K562 (cell line): ENCODE results near the gene NUDT1. TPM values are rescaled to one million over a fixed set of nuclear protein-coding genes. Genes with fewer than 3 reads are reported as not detected.

ENCODE experiments used
- ATAC-seq: fragments of 200-7000 bp; cut with Tn5 transposase; 3 replicates; pipeline ENCODE4 v1.9.1; 2020; ENCODE audit warnings: moderate library complexity
- BruUV-seq: library from RNA; stranded (reverse); fragments of 400-500 nt; replicated peaks from 2 replicates; lab custom pipeline; 2021; lab: Mats Ljungman, UMichigan
- CTCF ChIA-PET: fragments of 300-600 bp; formaldehyde crosslinking; extraction: SDS; loops from one replicate; lab custom pipeline; 2021; ENCODE audit warnings: low intra/inter-chr PET ratio; lab: Yijun Ruan, JAX
- POLR2A ChIA-PET: fragments of 300-600, 350-650 bp; sonication (Branson Sonifier 250); formaldehyde crosslinking; extraction: SDS; loops from one replicate; lab custom pipeline; 2021; ENCODE audit warnings: antibody characterized with exemption, inconsistent platforms; lab: Yijun Ruan, JAX
- DNase-seq, 4 experiments: peaks; one replicate each; pipeline versions ENCODE4 v3.0.0 to v3.0.0-alpha.2; 2011 to 2018; ENCODE audit warnings: low spot score in 3 of 4, mixed read lengths in 3 of 4; ENCODE audit errors: extremely low read depth in 1 of 4
- FAIRE-seq: peaks from 2 replicates; lab custom pipeline; 2011; peaks lifted over from hg19 to GRCh38; lab: Jason Lieb, UNC
- H2AFZ ChIP-seq: 2 replicates; pipeline ENCODE4 v1.6.0; 2011; ENCODE audit warnings: low read depth, low read length, control low read depth, inconsistent platforms
- H3K27ac ChIP-seq: fragments of 200-600 bp; 3 replicates; pipeline ENCODE4 v1.8.0; 2011; ENCODE audit warnings: low read depth, mild to moderate bottlenecking, control low read depth, inconsistent platforms, low read length, moderate library complexity, mixed read lengths; ENCODE audit errors: extremely low read depth
- H3K27me3 ChIP-seq, 2 experiments: fragments of 300-600 bp in 1 of 2; 2 replicates in 1 of 2; 3 replicates in 1 of 2; pipeline versions ENCODE4 v1.6.0 to v1.8.0; 2011; ENCODE audit warnings: inconsistent platforms in 2 of 2, low read length in 2 of 2, mild to moderate bottlenecking in 1 of 2, mixed read lengths in 1 of 2, moderate library complexity in 1 of 2; ENCODE audit not compliant: control insufficient read depth in 2 of 2, insufficient read depth in 2 of 2
- H3K36me3 ChIP-seq: fragments of 300-600 bp; 3 replicates; pipeline ENCODE4 v1.8.0; 2011; ENCODE audit warnings: mild to moderate bottlenecking, low read length, inconsistent platforms; ENCODE audit not compliant: control insufficient read depth, insufficient read depth
- H3K4me1 ChIP-seq, 2 experiments: fragments of 200-600 bp in 1 of 2; replicated peaks in 1 of 2; 2 replicates in 1 of 2; 3 replicates in 1 of 2; pipeline versions ENCODE4 v1.5.1 to v1.8.0; 2011; ENCODE audit warnings: inconsistent platforms in 2 of 2, low read length in 2 of 2, mild to moderate bottlenecking in 1 of 2, mixed read lengths in 1 of 2, moderate library complexity in 1 of 2; ENCODE audit not compliant: control insufficient read depth in 2 of 2, insufficient read depth in 2 of 2
- H3K4me2 ChIP-seq: 2 replicates; pipeline ENCODE4 v1.6.1; 2011; ENCODE audit warnings: low read length, control low read depth, inconsistent platforms, mixed read lengths; ENCODE audit not compliant: insufficient read depth
- H3K4me3 ChIP-seq: fragments of 200-600 bp; sonication (generic), shearing (Covaris generic); 2 replicates; pipeline ENCODE4 v1.5.1; 2016; ENCODE audit warnings: control low read depth, inconsistent platforms
- H3K79me2 ChIP-seq: fragments of 200-600 bp; 3 replicates; pipeline ENCODE4 v1.8.0; 2011; ENCODE audit warnings: low read length, inconsistent platforms; ENCODE audit not compliant: control insufficient read depth, insufficient read depth
- H3K9ac ChIP-seq, 2 experiments: 2 replicates each; pipeline versions ENCODE4 v1.6.0 to v1.6.1; 2011; ENCODE audit warnings: low read depth in 2 of 2, low read length in 2 of 2, control low read depth in 1 of 2, inconsistent platforms in 1 of 2, mild to moderate bottlenecking in 1 of 2, mixed read lengths in 1 of 2; ENCODE audit not compliant: insufficient read depth in 1 of 2
- H3K9me1 ChIP-seq: one replicate; pipeline ENCODE4 v1.6.0; 2011; ENCODE audit warnings: inconsistent platforms, mild to moderate bottlenecking, low read length, moderate library complexity; ENCODE audit not compliant: control insufficient read depth, insufficient read depth
- H3K9me3 ChIP-seq: replicated peaks from 2 replicates; pipeline ENCODE4 v1.5.1; 2011; ENCODE audit warnings: low read depth, low read length, inconsistent platforms; ENCODE audit not compliant: control insufficient read depth, insufficient read depth
- H4K20me1 ChIP-seq: replicated peaks from 2 replicates; pipeline ENCODE4 v1.6.1; 2011; ENCODE audit warnings: low read length, inconsistent platforms, mixed read lengths; ENCODE audit not compliant: control insufficient read depth, insufficient read depth
- CBX2 ChIP-seq: fragments of 200-600 bp; sonication (generic); IDR thresholded peaks from one replicate; pipeline ENCODE4 v1.6.1; 2012; ENCODE audit warnings: mild to moderate bottlenecking, low read length, inconsistent platforms; ENCODE audit not compliant: insufficient read depth, poor library complexity, severe bottlenecking
- ELF4 ChIP-seq: fragments of 450-650 bp; formaldehyde crosslinking; IDR thresholded peaks from 2 replicates; pipeline ENCODE4 v1.4.0; 2022; ENCODE audit warnings: missing genetic modification characterization
- FOSL1 ChIP-seq: fragments of 200-800 bp; sonication (Bioruptor generic); conservative IDR thresholded peaks from 2 replicates; pipeline ENCODE4 v1.6.1; 2016; ENCODE audit warnings: missing genetic modification characterization, missing compliant biosample characterization
- FOXP1 ChIP-seq: sonication (generic); formaldehyde crosslinking; IDR thresholded peaks from 2 replicates; pipeline ENCODE4 v1.8.0; 2022; ENCODE audit warnings: mild to moderate bottlenecking, missing genetic modification reagents
- TRIM28 ChIP-seq: fragments of 450-650 bp; IDR thresholded peaks from 2 replicates; pipeline ENCODE4 v1.6.1; 2017
- ZBTB1 ChIP-seq: sonication (generic); formaldehyde crosslinking; IDR thresholded peaks from 2 replicates; pipeline ENCODE4 v1.8.1; 2023; ENCODE audit warnings: missing genetic modification reagents, low read depth, mild to moderate bottlenecking, borderline replicate concordance
- ZNF41 ChIP-seq: fragments of 250-450 bp; sonication (Bioruptor Pico); conservative IDR thresholded peaks from 2 replicates; pipeline ENCODE4 v1.4.0; 2020; ENCODE audit warnings: mild to moderate bottlenecking
- WGBS: fragments of 100-300 bp; shearing (Covaris generic); methylation state at CpG from one replicate; pipeline ENCODE4 v1.1.6; 2016; ENCODE audit warnings: low coverage, mixed read lengths; ENCODE audit not compliant: insufficient coverage; ENCODE audit errors: missing lambda C conversion rate; 5-methylcytosine and 5-hydroxymethylcytosine counted together
- in situ Hi-C: fragments of 300-500 bp; cut with MboI; formaldehyde crosslinking; loops from 4 replicates; pipeline ENCODE4 v1.15.0; 2018; ENCODE audit warnings: inconsistent platforms, mixed read lengths
- intact Hi-C: fragments of 100-400 bp; cut with micrococcal nuclease; formaldehyde crosslinking; loops from 2 replicates; pipeline ENCODE4 v1.14.2; 2022
- polyA plus RNA-seq, 8 experiments: library from polyadenylated mRNA; depleted of rRNA in 4 of 8; stranded (reverse) in 5 of 8; unstranded in 3 of 8; fragments of >200 nt; fragmentation: Nextera tagmentation in 2 of 8; fragmentation: Illumina TruSeq in 1 of 8; extraction: Ambion mirVana in 2 of 8; extraction: Trizol in 1 of 8; gene quantifications; 2 replicates each; pipeline versions ENCODE4 v1.2.1 to v1.2.3, GENCODE V29; 2011 to 2014; ENCODE audit warnings: inconsistent platforms in 1 of 8, missing spikeins in 1 of 8
- total RNA-seq, 7 experiments: library from RNA; depleted of rRNA in 6 of 7; stranded (reverse); fragments of >200 nt in 6 of 7; fragmentation: Illumina TruSeq in 2 of 7; extraction: Trizol in 2 of 7; gene quantifications; 2 replicates each; pipeline versions ENCODE4 v1.2.1 to v1.2.3, GENCODE V29; 2011 to 2021; ENCODE audit warnings: low replicate concordance in 1 of 7
- TF ChIP-seq, protein P1 (sequence below): fragments of 250-450 bp; sonication (Bioruptor Pico); IDR thresholded peaks from 2 replicates; pipeline ENCODE4 v1.6.1; 2021; ENCODE audit warnings: mild to moderate bottlenecking
- TF ChIP-seq, protein P2 (sequence below): fragments of 150-350 bp; IDR thresholded peaks from 2 replicates; pipeline ENCODE4 v1.6.1; 2014; ENCODE audit warnings: low read depth, mild to moderate bottlenecking, low read length, borderline replicate concordance
- TF ChIP-seq, protein P3 (sequence below): fragments of 250-450 bp; sonication (Bioruptor Pico); IDR thresholded peaks from 2 replicates; pipeline ENCODE4 v1.8.0; 2022; ENCODE audit warnings: inconsistent platforms, mild to moderate bottlenecking, moderate library complexity, borderline replicate concordance

The NUDT1 gene
- total and polyA plus RNA-seq, 9 of the 15 experiments (the other 6 are each of a cell fraction or from before 2014, with no cell fraction given), result 5.3 to 73.3 (median 29.6) TPM

DNA sequence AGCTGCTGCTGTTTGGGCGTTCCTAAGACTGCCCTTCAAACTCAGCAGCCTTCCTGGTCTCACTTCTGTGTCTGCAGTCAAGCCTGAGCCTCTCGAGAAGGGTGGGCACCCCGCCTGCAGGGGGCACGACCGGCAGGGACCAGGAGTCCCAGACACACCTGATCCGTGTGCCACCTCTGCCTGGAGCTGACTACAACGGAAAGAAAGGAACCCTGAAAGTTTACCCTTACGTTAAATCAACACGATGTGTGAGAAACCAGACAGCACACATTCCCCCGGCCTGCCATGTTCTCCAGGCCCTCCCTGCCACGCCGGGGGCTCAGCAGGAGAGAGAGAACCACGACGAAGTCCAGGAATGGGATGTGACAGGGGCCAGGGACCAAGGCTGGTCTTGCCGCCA lies 14.3 kb upstream of the NUDT1 start:
- Histone ChIP-seq H3K4me3 (no peak overlapping the region), H3K4me2 (no peak overlapping the region), H3K79me2 (peaks cover 39% of the 10 kb centered on the region), H3K27me3 (no peaks in the 10 kb centered on the region), H3K9me3 (no peaks in the 10 kb centered on the region), H2AFZ (no peak overlapping the region), H4K20me1 (peaks cover 2% of the 10 kb centered on the region; the same call in 1 of the 2 replicates), H3K9ac (peak overlapping the region in 1 of 2 experiments; percentile 36; a peak in 2 of 4 replicates), H3K27ac (no peak overlapping the region), H3K9me1 (no peaks in the 10 kb centered on the region), H3K4me1 (peaks cover 3 to 12% of the 10 kb centered on the region in 2 experiments; a peak in 3 of 5 replicates), H3K36me3 (peaks cover 72% of the 10 kb centered on the region; the same call in 2 of the 3 replicates)
- no peak for TF ChIP-seq ZBTB1 (CRISPR knock-in tag)
- no peak for TF ChIP-seq CBX2
- TF ChIP-seq FOSL1 (tag), result no peak
- TF ChIP-seq, protein P1, sequence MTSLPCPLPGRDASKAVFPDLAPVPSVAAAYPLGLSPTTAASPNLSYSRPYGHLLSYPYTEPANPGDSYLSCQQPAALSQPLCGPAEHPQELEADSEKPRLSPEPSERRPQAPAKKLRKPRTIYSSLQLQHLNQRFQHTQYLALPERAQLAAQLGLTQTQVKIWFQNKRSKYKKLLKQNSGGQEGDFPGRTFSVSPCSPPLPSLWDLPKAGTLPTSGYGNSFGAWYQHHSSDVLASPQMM (CRISPR knock-in tag), result no peak
- no peak for TF ChIP-seq ELF4 (CRISPR knock-in tag)
- TF ChIP-seq TRIM28, result no peak
- TF ChIP-seq, protein P2, sequence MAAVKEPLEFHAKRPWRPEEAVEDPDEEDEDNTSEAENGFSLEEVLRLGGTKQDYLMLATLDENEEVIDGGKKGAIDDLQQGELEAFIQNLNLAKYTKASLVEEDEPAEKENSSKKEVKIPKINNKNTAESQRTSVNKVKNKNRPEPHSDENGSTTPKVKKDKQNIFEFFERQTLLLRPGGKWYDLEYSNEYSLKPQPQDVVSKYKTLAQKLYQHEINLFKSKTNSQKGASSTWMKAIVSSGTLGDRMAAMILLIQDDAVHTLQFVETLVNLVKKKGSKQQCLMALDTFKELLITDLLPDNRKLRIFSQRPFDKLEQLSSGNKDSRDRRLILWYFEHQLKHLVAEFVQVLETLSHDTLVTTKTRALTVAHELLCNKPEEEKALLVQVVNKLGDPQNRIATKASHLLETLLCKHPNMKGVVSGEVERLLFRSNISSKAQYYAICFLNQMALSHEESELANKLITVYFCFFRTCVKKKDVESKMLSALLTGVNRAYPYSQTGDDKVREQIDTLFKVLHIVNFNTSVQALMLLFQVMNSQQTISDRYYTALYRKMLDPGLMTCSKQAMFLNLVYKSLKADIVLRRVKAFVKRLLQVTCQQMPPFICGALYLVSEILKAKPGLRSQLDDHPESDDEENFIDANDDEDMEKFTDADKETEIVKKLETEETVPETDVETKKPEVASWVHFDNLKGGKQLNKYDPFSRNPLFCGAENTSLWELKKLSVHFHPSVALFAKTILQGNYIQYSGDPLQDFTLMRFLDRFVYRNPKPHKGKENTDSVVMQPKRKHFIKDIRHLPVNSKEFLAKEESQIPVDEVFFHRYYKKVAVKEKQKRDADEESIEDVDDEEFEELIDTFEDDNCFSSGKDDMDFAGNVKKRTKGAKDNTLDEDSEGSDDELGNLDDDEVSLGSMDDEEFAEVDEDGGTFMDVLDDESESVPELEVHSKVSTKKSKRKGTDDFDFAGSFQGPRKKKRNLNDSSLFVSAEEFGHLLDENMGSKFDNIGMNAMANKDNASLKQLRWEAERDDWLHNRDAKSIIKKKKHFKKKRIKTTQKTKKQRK, result no peak
- no peak for TF ChIP-seq ZNF41 (CRISPR knock-in tag)
- TF ChIP-seq, protein P3, sequence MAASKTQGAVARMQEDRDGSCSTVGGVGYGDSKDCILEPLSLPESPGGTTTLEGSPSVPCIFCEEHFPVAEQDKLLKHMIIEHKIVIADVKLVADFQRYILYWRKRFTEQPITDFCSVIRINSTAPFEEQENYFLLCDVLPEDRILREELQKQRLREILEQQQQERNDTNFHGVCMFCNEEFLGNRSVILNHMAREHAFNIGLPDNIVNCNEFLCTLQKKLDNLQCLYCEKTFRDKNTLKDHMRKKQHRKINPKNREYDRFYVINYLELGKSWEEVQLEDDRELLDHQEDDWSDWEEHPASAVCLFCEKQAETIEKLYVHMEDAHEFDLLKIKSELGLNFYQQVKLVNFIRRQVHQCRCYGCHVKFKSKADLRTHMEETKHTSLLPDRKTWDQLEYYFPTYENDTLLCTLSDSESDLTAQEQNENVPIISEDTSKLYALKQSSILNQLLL (CRISPR knock-in tag), result no peak
- TF ChIP-seq FOXP1 (CRISPR knock-in tag), result no peak
- WGBS, result 88% methylated on average over 14 of the region's 15 CpGs
- no TSS peak for BruUV-seq
- intact Hi-C loops, result no loop called here
- no peak for ATAC-seq
- in situ Hi-C loops, result no loop called here
- no peak for FAIRE-seq
- CTCF ChIA-PET, result no interaction called here
- DNase-seq, result no peak
- POLR2A ChIA-PET, result no interaction called here
